Measurements from ENCODE around the gene NBAS.

Gene NBAS

DNA sequence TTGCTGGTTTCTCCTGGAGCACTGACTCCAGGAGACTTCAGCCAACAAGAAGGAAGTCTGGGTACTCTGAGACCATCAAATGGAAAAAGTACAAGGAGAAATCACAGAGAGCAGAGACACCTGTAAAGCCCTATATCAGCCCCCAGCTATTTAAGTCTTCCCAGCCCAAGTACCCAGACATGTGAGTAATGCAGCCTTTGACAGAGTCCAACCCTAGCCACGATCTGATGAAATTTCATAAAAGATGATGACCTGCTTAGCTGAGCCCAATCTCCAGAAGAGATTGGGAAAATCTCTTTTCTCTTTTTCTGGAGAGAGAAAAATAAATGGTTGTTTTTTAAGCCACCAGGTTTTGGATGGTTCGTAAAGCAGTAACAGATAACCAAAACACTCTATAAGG, 196.6 kb downstream of the NBAS start:
- peaks cover 4% of the 10 kb centered on the region for H3K36me3 ChIP-seq (ENCODE audit: insufficient read depth, low read length)
- no peak overlapping the region for H3K9ac ChIP-seq (ENCODE audit: low read depth, low read length)
- peaks cover 21% of the 10 kb centered on the region for H3K4me1 ChIP-seq (ENCODE audit: control insufficient read depth, insufficient read depth, low read length)
- no peaks in the 10 kb centered on the region for H3K9me3 ChIP-seq (replicated peaks; ENCODE audit: low read length)
- no peaks in the 10 kb centered on the region for H3K27me3 ChIP-seq (ENCODE audit: control insufficient read depth, insufficient read depth, low read length)
- no peak overlapping the region for H3K4me3 ChIP-seq (ENCODE audit: low read length)
- no peak overlapping the region for H3K4me2 ChIP-seq (ENCODE audit: low read length)

GRCh38 chr2:15363734-15364133, 197.4 kb downstream of the NBAS start:
- H3K4me2 ChIP-seq (ENCODE audit: low read length), result no peak overlapping the region
- H3K4me3 ChIP-seq (ENCODE audit: low read length), result no peak overlapping the region
- peaks cover 26% of the 10 kb centered on the region for H3K4me1 ChIP-seq (ENCODE audit: control insufficient read depth, insufficient read depth, low read length)
- no peaks in the 10 kb centered on the region for H3K9me3 ChIP-seq (replicated peaks; ENCODE audit: low read length)
- H3K9ac ChIP-seq (ENCODE audit: low read depth, low read length), result no peak overlapping the region
- peaks cover 4% of the 10 kb centered on the region for H3K36me3 ChIP-seq (ENCODE audit: insufficient read depth, low read length)
- H3K27me3 ChIP-seq (ENCODE audit: control insufficient read depth, insufficient read depth, low read length), result no peaks in the 10 kb centered on the region

- H3K4me1 ChIP-seq (ENCODE audit: control insufficient read depth, insufficient read depth, low read length), result peaks cover 29% of the 10 kb centered on the region
- H3K36me3 ChIP-seq (ENCODE audit: insufficient read depth, low read length), result peaks cover 4% of the 10 kb centered on the region
- no peak overlapping the region for H3K4me3 ChIP-seq (ENCODE audit: low read length)
- no peaks in the 10 kb centered on the region for H3K9me3 ChIP-seq (replicated peaks; ENCODE audit: low read length)
- no peak overlapping the region for H3K9ac ChIP-seq (ENCODE audit: low read depth, low read length)
- no peaks in the 10 kb centered on the region for H3K27me3 ChIP-seq (ENCODE audit: control insufficient read depth, insufficient read depth, low read length)
- H3K4me2 ChIP-seq (ENCODE audit: low read length), result no peak overlapping the region
Observed at GRCh38 chr2:15363142-15363541, 198.0 kb downstream of the NBAS start.

DNA sequence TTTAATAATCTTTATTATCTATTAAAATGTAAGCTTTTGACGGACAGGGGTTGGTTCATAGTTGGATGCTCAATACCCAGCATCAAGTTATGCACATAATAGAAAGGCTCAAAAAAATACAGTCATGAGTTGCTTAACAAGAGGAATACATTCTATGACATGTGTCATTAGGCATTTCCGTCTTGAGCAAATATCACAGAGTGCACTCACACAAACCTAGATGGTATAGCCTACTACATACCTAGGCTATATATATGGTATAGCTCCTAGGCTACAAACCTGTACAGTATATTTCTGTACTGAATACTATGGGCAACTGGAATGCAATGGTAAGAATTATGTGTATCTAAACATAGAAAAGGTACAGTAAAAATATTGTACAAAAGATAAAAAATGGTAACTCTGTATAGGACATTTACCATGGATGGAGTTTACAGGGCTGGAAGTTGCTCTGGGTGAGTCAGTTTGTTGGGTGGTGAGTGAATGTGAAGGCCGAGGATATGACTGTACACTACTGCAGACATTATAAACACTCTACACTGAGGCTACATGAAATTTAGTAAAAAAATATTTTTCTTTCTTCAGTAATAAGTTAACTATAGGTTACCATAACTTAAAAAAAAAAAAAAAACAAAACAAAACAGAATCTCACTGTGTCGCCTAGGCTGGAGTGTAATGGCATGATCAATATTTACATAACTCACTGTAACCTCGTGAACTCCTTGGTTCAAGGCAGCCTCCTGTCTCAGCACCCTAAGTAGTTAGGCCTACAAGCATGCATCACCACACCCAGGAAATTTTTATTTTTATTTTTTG, 201.2 kb downstream of the NBAS start:
- Histone ChIP-seq H3K4me3 (ENCODE audit: low read length) (no peak overlapping the region), H3K27me3 (ENCODE audit: control insufficient read depth, insufficient read depth, low read length) (no peaks in the 10 kb centered on the region), H3K4me1 (ENCODE audit: control insufficient read depth, insufficient read depth, low read length) (peaks cover 34% of the 10 kb centered on the region), H3K36me3 (ENCODE audit: insufficient read depth, low read length) (peaks cover 3% of the 10 kb centered on the region), H3K9me3 (replicated peaks; ENCODE audit: low read length) (no peaks in the 10 kb centered on the region), H3K9ac (ENCODE audit: low read depth, low read length) (peak overlapping the region; percentile 17), H3K4me2 (ENCODE audit: low read length) (peak overlapping the region; percentile 70)

DNA sequence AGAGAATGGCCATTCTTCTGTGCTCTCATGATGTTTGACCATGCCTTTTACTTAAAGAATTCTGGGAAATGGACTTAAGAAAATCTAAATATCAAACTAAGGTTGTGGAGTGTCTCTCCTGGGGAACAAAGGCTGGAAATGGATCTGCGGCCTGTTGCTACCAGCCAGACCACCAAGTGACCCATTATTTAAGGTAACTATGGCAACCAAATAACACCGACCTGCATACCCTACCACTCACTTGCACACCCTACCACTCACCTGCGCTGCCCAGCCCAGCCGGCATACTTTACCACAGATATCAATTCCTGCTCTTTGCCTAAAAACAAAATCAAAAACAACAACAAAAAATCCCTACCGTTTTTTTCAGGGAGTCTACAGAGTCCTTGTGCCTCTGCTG, 203.2 kb downstream of the NBAS start:
- H3K4me2 ChIP-seq (ENCODE audit: low read length), result no peak overlapping the region
- no peak overlapping the region for H3K4me3 ChIP-seq (ENCODE audit: low read length)
- H3K4me1 ChIP-seq (ENCODE audit: control insufficient read depth, insufficient read depth, low read length), result peaks cover 33% of the 10 kb centered on the region
- H3K36me3 ChIP-seq (ENCODE audit: insufficient read depth, low read length), result peaks cover 4% of the 10 kb centered on the region
- H3K9ac ChIP-seq (ENCODE audit: low read depth, low read length), result no peak overlapping the region
- H3K9me3 ChIP-seq (replicated peaks; ENCODE audit: low read length), result no peaks in the 10 kb centered on the region
- H3K27me3 ChIP-seq (ENCODE audit: control insufficient read depth, insufficient read depth, low read length), result no peaks in the 10 kb centered on the region

- Histone ChIP-seq H3K4me2 (ENCODE audit: low read length) (no peak overlapping the region), H3K4me1 (ENCODE audit: control insufficient read depth, insufficient read depth, low read length) (peaks cover 31% of the 10 kb centered on the region), H3K9me3 (replicated peaks; ENCODE audit: low read length) (no peaks in the 10 kb centered on the region), H3K36me3 (ENCODE audit: insufficient read depth, low read length) (peaks cover 4% of the 10 kb centered on the region), H3K9ac (ENCODE audit: low read depth, low read length) (no peak overlapping the region), H3K27me3 (ENCODE audit: control insufficient read depth, insufficient read depth, low read length) (no peaks in the 10 kb centered on the region), H3K4me3 (ENCODE audit: low read length) (no peak overlapping the region)
Observed at GRCh38 chr2:15357186-15357585, 203.9 kb downstream of the NBAS start.

- H3K4me1 ChIP-seq (ENCODE audit: control insufficient read depth, insufficient read depth, low read length), result peaks cover 25% of the 10 kb centered on the region
- no peaks in the 10 kb centered on the region for H3K27me3 ChIP-seq (ENCODE audit: control insufficient read depth, insufficient read depth, low read length)
- H3K4me2 ChIP-seq (ENCODE audit: low read length), result no peak overlapping the region
- no peak overlapping the region for H3K9ac ChIP-seq (ENCODE audit: low read depth, low read length)
- H3K4me3 ChIP-seq (ENCODE audit: low read length), result no peak overlapping the region
- peaks cover 8% of the 10 kb centered on the region for H3K36me3 ChIP-seq (ENCODE audit: insufficient read depth, low read length)
- no peaks in the 10 kb centered on the region for H3K9me3 ChIP-seq (replicated peaks; ENCODE audit: low read length)
Observed at GRCh38 chr2:15355386-15355785, 205.7 kb downstream of the NBAS start.

DNA sequence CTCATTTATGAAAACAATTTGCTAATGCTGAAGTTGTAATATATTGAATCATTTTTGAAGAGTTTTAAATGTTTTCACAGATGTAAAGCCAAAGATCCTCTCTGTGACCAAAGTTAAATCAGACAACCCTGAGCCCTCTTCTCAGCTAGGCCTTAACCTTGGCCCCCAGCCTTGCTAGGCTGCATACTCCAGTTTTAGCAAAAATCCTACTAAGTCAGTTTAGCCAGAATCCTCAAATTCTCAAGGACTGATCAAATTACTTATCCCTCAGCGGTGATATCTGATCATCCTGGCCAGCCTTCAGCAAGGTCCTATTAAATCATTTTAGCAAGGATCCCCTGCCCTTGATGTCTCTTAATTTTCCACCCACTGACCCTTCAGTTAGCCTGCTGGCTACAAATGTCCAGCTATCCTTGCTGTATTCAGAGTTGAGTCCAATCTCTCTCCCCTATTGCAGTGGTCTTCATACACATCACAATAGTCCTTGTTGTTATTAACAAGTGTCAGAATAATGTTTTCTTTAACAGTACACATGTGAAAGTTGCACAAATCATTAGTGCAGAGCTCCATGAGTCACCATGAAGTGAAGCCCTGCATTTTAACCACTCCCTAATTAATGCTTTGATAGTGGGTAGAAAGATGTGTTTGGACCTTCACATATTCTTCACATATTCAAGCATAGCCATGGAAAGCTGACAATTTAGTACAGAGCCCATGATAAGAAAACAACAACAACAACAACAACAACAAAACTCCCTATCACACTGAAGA, 206.4 kb downstream of the NBAS start:
- Histone ChIP-seq H3K9me3 (replicated peaks; ENCODE audit: low read length) (no peaks in the 10 kb centered on the region), H3K4me3 (ENCODE audit: low read length) (no peak overlapping the region), H3K4me2 (ENCODE audit: low read length) (no peak overlapping the region), H3K27me3 (ENCODE audit: control insufficient read depth, insufficient read depth, low read length) (no peaks in the 10 kb centered on the region), H3K4me1 (ENCODE audit: control insufficient read depth, insufficient read depth, low read length) (peaks cover 21% of the 10 kb centered on the region), H3K36me3 (ENCODE audit: insufficient read depth, low read length) (peaks cover 10% of the 10 kb centered on the region), H3K9ac (ENCODE audit: low read depth, low read length) (no peak overlapping the region)

DNA sequence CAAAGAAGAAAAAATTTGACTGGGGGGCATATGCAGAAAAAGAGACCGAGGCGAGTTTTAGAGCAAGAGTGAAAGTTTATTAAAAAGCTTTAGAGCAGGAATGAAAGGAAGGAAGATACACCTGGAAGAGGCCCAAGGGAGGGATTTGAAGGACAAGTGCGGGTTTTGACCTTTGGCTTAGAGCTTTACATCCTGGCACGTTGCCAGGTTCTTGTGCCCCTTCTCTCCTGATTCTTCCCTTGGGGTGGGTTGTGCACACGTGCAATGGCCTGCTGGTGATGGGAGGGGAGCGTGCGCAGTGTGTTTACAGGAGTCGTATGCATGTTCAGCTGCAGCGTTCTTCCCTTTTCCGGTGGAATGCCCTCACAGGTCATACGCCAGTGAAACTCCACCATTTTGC, 208.8 kb downstream of the NBAS start:
- H3K4me1 ChIP-seq (ENCODE audit: control insufficient read depth, insufficient read depth, low read length), result peaks cover 10% of the 10 kb centered on the region
- no peak overlapping the region for H3K4me2 ChIP-seq (ENCODE audit: low read length)
- peaks cover 11% of the 10 kb centered on the region for H3K36me3 ChIP-seq (ENCODE audit: insufficient read depth, low read length)
- no peaks in the 10 kb centered on the region for H3K27me3 ChIP-seq (ENCODE audit: control insufficient read depth, insufficient read depth, low read length)
- H3K9me3 ChIP-seq (replicated peaks; ENCODE audit: low read length), result no peaks in the 10 kb centered on the region
- H3K9ac ChIP-seq (ENCODE audit: low read depth, low read length), result no peak overlapping the region
- no peak overlapping the region for H3K4me3 ChIP-seq (ENCODE audit: low read length)

GRCh38 chr2:15348636-15349035, 212.5 kb downstream of the NBAS start:
- Histone ChIP-seq H3K36me3 (ENCODE audit: insufficient read depth, low read length) (peaks cover 7% of the 10 kb centered on the region), H3K9ac (ENCODE audit: low read depth, low read length) (no peak overlapping the region), H3K4me3 (ENCODE audit: low read length) (no peak overlapping the region), H3K27me3 (ENCODE audit: control insufficient read depth, insufficient read depth, low read length) (no peaks in the 10 kb centered on the region), H3K9me3 (replicated peaks; ENCODE audit: low read length) (no peaks in the 10 kb centered on the region), H3K4me2 (ENCODE audit: low read length) (no peak overlapping the region), H3K4me1 (ENCODE audit: control insufficient read depth, insufficient read depth, low read length) (no peaks in the 10 kb centered on the region)

DNA sequence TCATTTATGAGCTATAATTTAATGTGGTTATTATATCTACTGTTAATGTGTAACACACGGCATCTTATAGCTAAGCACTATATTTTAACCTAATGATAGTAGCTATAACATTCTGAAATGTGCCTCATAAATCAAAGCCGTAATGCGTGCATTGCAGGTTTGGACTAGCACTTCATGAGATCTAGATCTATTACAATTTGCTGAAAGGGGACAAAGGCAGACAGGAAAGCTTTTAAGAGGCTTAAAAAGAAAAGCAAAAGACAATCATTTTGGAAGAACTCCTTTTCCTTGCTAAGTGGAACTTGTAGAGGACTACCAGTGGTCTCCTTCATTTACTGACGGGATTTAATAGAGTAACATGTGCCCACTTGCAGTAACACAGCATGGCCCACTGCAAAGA, 213.1 kb downstream of the NBAS start:
- H3K4me1 ChIP-seq (ENCODE audit: control insufficient read depth, insufficient read depth, low read length), result no peaks in the 10 kb centered on the region
- H3K27me3 ChIP-seq (ENCODE audit: control insufficient read depth, insufficient read depth, low read length), result no peaks in the 10 kb centered on the region
- peaks cover 7% of the 10 kb centered on the region for H3K36me3 ChIP-seq (ENCODE audit: insufficient read depth, low read length)
- no peaks in the 10 kb centered on the region for H3K9me3 ChIP-seq (replicated peaks; ENCODE audit: low read length)
- no peak overlapping the region for H3K4me3 ChIP-seq (ENCODE audit: low read length)
- no peak overlapping the region for H3K9ac ChIP-seq (ENCODE audit: low read depth, low read length)
- H3K4me2 ChIP-seq (ENCODE audit: low read length), result no peak overlapping the region

Measured in skeletal muscle satellite cell (primary cell).